HG03103 (cell line): ENCODE measurements around the gene MSANTD4.
"Not testable (repeated sequence)": the region's sequence is repeated elsewhere in the genome, so short reads cannot be mapped to it uniquely, and the experiment has no call there.

Experiments
- ATAC-seq: cut with Tn5 transposase; IDR thresholded peaks from one replicate; pipeline ENCODE4 v1.9.1; 2021; ENCODE audit warnings: low read depth; ENCODE audit not compliant: unreplicated experiment

The MSANTD4 gene

GRCh38 chr11:106014620-106015019 is 7.4 kb downstream of the MSANTD4 start:
- ATAC-seq = no peak

GRCh38 chr11:106014035-106014434 is 8.0 kb downstream of the MSANTD4 start:
- no peak for ATAC-seq

- ATAC-seq = no peak
Observed at GRCh38 chr11:106012744-106013143, 9.3 kb downstream of the MSANTD4 start.

GRCh38 chr11:106011481-106011880 is 10.6 kb downstream of the MSANTD4 start:
- no peak for ATAC-seq

- not testable (repeated sequence) for ATAC-seq
Observed at GRCh38 chr11:106003094-106003493, 18.9 kb downstream of the MSANTD4 start.

- peak; percentile 38 for ATAC-seq
Observed at GRCh38 chr11:106001304-106002012, 20.6 kb downstream of the MSANTD4 start.

GRCh38 chr11:105991888-105992287 is 30.2 kb downstream of the MSANTD4 start:
- ATAC-seq = no peak

- no peak for ATAC-seq
Observed at GRCh38 chr11:105989124-105989523, 32.9 kb downstream of the MSANTD4 start.

GRCh38 chr11:105988197-105988596 is 33.8 kb downstream of the MSANTD4 start:
- ATAC-seq = no peak

- no peak for ATAC-seq
Observed at GRCh38 chr11:105986554-105986953, 35.5 kb downstream of the MSANTD4 start.

GRCh38 chr11:105979997-105980703 is 41.9 kb downstream of the MSANTD4 start:
- no peak for ATAC-seq

- ATAC-seq = no peak
Observed at GRCh38 chr11:105975128-105975527, 46.9 kb downstream of the MSANTD4 start.

GRCh38 chr11:105969756-105970155 is 52.3 kb downstream of the MSANTD4 start:
- no peak for ATAC-seq

- ATAC-seq = no peak
Observed at GRCh38 chr11:105968021-105968697, 53.9 kb downstream of the MSANTD4 start.

GRCh38 chr11:105960252-105961245 is 61.5 kb downstream of the MSANTD4 start:
- no peak for ATAC-seq
